ENCODE data around the gene SERPINB3. TPM values are rescaled to one million over a fixed set of nuclear protein-coding genes. Genes with fewer than 3 reads are reported as not detected.
"Not testable (repeated sequence)": the region's sequence is repeated elsewhere in the genome, so short reads cannot be mapped to it uniquely, and the experiment has no call there.

SERPINB3 gene
- total and polyA plus RNA-seq, 4 experiments from 2014 or later = not detected

DNA sequence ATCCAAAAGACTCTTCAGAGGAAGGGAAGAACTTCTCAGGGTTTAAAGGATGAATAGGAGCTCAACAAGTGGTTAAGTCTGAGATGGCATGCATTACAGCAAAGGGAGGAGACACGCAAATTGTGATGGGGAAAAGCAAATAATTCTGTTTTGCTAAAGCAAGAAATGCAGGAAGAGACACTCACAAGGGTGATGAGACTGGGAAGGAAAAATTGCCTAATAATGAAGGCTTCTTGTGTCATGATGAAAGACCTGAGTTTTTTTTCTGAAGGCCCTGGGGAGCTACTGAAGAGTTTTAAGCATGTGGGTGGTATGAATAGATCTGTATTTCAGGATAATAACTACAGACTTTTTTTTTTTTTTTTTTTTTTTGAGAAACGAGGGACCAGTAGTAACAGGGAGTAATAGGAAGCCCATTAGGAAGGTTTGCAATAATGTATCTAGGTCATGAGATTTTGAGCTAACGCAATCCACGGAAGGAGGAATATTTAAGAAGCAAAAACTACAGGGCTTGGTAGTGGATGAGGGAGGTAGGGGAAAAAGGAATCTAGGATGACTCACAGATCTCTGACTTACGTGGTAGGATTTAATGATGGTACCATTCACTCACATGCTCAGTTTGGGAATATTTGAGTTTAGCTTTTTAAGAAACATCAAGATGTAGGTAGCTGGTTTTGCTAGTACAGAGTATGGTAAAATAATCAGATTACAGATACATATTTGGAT lies 16.0 kb upstream of the SERPINB3 start:
- Histone ChIP-seq H3K27ac (ENCODE audit: low read depth, low read length) (no peak overlapping the region), H3K9me3 (ENCODE audit: control insufficient read depth in 1 of 2, low read length in 2 of 2) (no peaks in the 10 kb centered on the region), H3K4me1 (ENCODE audit: insufficient read depth, low read length) (no peaks in the 10 kb centered on the region), H3K4me3 (ENCODE audit: low read length in 2 of 2) (no peak overlapping the region), H3K27me3 (ENCODE audit: insufficient read depth, low read length) (no peaks in the 10 kb centered on the region), H3K36me3 (ENCODE audit: insufficient read depth, low read length) (no peaks in the 10 kb centered on the region)
- intact Hi-C loops (cut with micrococcal nuclease) = no loop called here
- Mint-ChIP-seq H3K4me3 (no peak overlapping the region), H3K27me3 (peaks cover 0 to 2% of the 10 kb centered on the region in 2 donors), H3K36me3 (no peaks in the 10 kb centered on the region), H3K9me3 (peaks cover 0 to 3% (median under 1%) of the 10 kb centered on the region in 8 donors), H3K27ac (no peak overlapping the region), H3K4me1 (no peaks in the 10 kb centered on the region)
- CTCF ChIA-PET (ENCODE audit: partially characterized antibody) = no interaction called here
- POLR2A ChIA-PET (ENCODE audit: partially characterized antibody) = no interaction called here
- no peak for DNase-seq

DNA sequence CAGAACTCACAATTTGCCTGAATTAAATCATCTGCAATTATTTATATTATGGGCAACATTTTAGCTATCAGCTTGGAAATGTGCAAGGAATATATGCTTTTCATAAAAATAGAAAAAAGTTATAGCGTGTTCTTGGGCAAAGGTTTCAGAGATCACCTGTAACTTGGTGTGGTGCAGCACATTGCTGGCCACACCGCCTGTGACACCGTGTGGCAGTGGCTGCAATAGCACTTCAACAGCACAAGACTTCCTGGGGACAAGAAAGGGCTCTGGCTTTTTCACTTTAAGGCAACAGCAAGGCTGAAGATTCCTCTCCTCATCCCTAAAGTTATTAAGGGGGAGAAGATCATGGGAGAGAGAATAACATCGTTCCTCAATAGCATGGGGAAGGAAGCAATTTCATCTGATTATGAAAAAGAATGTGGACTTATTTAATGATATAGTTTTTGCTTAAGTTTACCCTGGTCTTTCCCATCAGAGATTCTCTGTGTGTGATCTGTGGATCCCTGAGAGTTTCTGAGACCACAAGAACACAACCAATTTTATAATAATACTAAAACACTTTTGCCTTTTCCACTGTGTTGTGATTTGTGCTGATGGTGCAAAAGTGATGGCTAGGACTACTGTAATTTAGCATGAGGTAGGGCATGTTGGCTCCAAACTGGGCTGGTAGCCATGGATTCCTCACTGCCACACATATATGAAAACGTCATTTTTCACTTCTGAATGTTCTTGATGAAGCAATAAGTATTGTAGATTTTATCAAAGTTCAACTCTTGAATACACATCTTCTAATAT lies 15.0 kb upstream of the SERPINB3 start:
- Mint-ChIP-seq H3K4me1 (no peaks in the 10 kb centered on the region), H3K9me3 (peaks cover 0 to 3% (median under 1%) of the 10 kb centered on the region in 8 donors), H3K27me3 (peaks cover 0 to 2% of the 10 kb centered on the region in 2 donors), H3K4me3 (no peak overlapping the region), H3K36me3 (no peaks in the 10 kb centered on the region), H3K27ac (no peak overlapping the region)
- ChIA-PET POLR2A (ENCODE audit: partially characterized antibody) (no interaction called here), CTCF (ENCODE audit: partially characterized antibody) (no interaction called here)
- no peaks in the 10 kb centered on the region for H3K9me3 ChIP-seq (ENCODE audit: control insufficient read depth in 1 of 2, low read length in 2 of 2)
- H3K4me1 ChIP-seq (ENCODE audit: insufficient read depth, low read length) = no peaks in the 10 kb centered on the region
- DNase-seq = no peak
- H3K4me3 ChIP-seq (ENCODE audit: low read length in 2 of 2) = no peak overlapping the region
- no peaks in the 10 kb centered on the region for H3K27me3 ChIP-seq (ENCODE audit: insufficient read depth, low read length)
- intact Hi-C loops (cut with micrococcal nuclease) = no loop called here
- no peaks in the 10 kb centered on the region for H3K36me3 ChIP-seq (ENCODE audit: insufficient read depth, low read length)
- no peak overlapping the region for H3K27ac ChIP-seq (ENCODE audit: low read depth, low read length)

DNA sequence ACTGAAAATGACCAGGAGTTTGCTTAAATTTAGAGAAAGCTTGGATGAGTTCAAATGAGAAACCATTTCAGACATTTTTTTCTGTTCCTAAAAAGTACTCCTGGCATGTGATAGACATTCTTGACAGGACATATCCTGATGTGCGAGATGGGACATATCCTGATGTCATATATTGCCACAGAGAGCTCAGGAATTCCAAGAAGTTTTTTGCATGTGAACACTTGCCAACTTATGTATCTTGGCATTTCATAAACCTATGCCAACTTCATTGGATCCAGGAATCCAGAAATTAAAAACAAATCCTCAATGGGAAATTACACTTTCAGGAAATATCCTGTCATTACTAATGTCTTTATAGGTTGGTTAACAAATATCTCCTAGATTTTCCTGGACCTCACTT lies 2.9 kb upstream of the SERPINB3 start:
- H3K27ac Mint-ChIP-seq = no peak overlapping the region

DNA sequence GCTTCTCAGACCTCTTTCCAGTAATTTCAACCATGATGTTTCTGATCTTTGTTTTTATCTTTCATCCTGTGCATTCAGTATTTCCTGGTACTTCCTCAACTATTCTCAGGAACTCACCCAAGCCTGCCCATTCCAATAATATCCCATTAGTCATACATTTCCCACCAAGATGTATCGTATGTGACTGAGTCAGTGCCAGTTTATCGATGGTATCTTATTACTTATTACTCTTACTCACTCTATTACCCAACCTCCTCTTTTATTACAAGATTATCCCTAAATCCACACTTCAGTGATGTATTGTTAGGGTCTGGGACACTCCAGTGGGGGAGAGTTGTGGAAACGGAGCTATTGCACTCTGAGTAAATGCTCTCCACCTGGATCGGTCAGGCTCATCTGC lies 2.8 kb downstream of the SERPINB3 start:
- H3K4me3 ChIP-seq (ENCODE audit: low read length in 2 of 2); H3K4me3 Mint-ChIP-seq; H3K9me3 ChIP-seq (ENCODE audit: control insufficient read depth in 1 of 2, low read length in 2 of 2); H3K4me1 ChIP-seq (ENCODE audit: insufficient read depth, low read length); H3K27ac Mint-ChIP-seq; H3K36me3 ChIP-seq (ENCODE audit: insufficient read depth, low read length); intact Hi-C loops (cut with micrococcal nuclease); H3K27me3 Mint-ChIP-seq; H3K9me3 Mint-ChIP-seq; DNase-seq; CTCF ChIA-PET (ENCODE audit: partially characterized antibody); H3K27ac ChIP-seq (ENCODE audit: low read depth, low read length); H3K27me3 ChIP-seq (ENCODE audit: insufficient read depth, low read length); H3K4me1 Mint-ChIP-seq; POLR2A ChIA-PET (ENCODE audit: partially characterized antibody); H3K36me3 Mint-ChIP-seq: not testable (repeated sequence)

More for the DNA sequence above, 2.9 kb upstream of the SERPINB3 start:
- H3K4me3 Mint-ChIP-seq = no peak overlapping the region
- DNase-seq = no peak
- peaks cover 0 to 14% (median 4%) of the 10 kb centered on the region in 8 donors for H3K9me3 Mint-ChIP-seq
- no peak overlapping the region for H3K27ac ChIP-seq (ENCODE audit: low read depth, low read length)
- no peaks in the 10 kb centered on the region for H3K9me3 ChIP-seq (ENCODE audit: control insufficient read depth in 1 of 2, low read length in 2 of 2)
- H3K4me1 ChIP-seq (ENCODE audit: insufficient read depth, low read length) = no peaks in the 10 kb centered on the region
- H3K4me3 ChIP-seq (ENCODE audit: low read length in 2 of 2) = no peak overlapping the region
- no peaks in the 10 kb centered on the region for H3K27me3 ChIP-seq (ENCODE audit: insufficient read depth, low read length)
- H3K36me3 ChIP-seq (ENCODE audit: insufficient read depth, low read length) = no peaks in the 10 kb centered on the region
- intact Hi-C loops (cut with micrococcal nuclease) = no loop called here
- POLR2A ChIA-PET (ENCODE audit: partially characterized antibody) = no interaction called here
- no peaks in the 10 kb centered on the region for H3K36me3 Mint-ChIP-seq
- H3K27me3 Mint-ChIP-seq = peaks cover 0 to 2% of the 10 kb centered on the region in 2 donors
- no peaks in the 10 kb centered on the region for H3K4me1 Mint-ChIP-seq
- CTCF ChIA-PET (ENCODE audit: partially characterized antibody) = no interaction called here

DNA sequence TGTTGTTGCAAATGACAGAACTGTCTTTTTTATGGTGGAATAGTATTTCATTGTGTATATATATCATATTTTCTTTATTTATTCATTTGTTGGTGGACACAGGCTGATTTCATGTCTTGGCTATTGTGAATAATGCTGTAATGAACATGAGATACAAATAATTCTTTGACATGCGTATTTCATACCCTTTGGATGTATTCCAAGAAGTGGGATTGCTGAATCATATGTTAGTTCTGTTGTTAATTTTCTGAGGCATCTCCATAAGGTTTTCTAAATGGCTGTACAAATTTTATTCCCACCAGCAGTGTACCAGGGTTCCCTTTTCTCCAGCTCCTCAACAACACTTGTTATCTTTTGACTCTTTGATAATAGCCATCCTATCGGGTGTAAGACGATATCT lies 11.4 kb downstream of the SERPINB3 start:
- H3K9me3 Mint-ChIP-seq = not testable (repeated sequence)

DNA sequence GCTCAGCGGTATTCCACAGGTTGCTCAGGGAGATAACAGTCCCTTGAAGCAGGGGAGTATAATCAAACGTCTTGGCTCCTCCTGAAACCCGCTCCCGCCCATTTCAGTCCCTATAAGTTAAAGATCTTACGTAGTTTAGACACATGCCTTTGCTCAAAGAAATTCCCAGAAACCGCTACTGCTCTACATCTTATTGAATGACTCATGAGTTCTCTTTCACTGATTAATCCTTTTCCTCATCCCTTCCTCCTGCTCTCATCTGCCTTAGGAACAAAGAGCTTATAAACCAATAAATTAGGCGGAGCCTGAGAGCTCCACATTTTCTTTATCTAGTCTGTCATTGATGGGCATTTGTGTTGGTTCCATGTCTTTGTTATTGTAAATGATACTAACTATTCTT lies 13.5 kb downstream of the SERPINB3 start:
- Mint-ChIP-seq H3K27ac (no peak overlapping the region), H3K4me1 (no peaks in the 10 kb centered on the region), H3K36me3 (no peaks in the 10 kb centered on the region), H3K9me3 (no peaks in the 10 kb centered on the region), H3K27me3 (peaks cover 0 to 4% of the 10 kb centered on the region in 2 donors), H3K4me3 (no peak overlapping the region)
- Histone ChIP-seq H3K9me3 (ENCODE audit: control insufficient read depth in 1 of 2, low read length in 2 of 2) (no peaks in the 10 kb centered on the region), H3K27ac (ENCODE audit: low read depth, low read length) (no peak overlapping the region), H3K27me3 (ENCODE audit: insufficient read depth, low read length) (no peaks in the 10 kb centered on the region), H3K4me3 (ENCODE audit: low read length in 2 of 2) (no peak overlapping the region), H3K36me3 (ENCODE audit: insufficient read depth, low read length) (no peaks in the 10 kb centered on the region), H3K4me1 (ENCODE audit: insufficient read depth, low read length) (no peaks in the 10 kb centered on the region)
- ChIA-PET POLR2A (ENCODE audit: partially characterized antibody) (no interaction called here), CTCF (ENCODE audit: partially characterized antibody) (no interaction called here)
- peak in 1 of 5 donors; percentile 7 for DNase-seq
- intact Hi-C loops (cut with micrococcal nuclease) = no loop called here

More for the DNA sequence above, 11.4 kb downstream of the SERPINB3 start:
- H3K27ac ChIP-seq (ENCODE audit: low read depth, low read length); H3K4me3 ChIP-seq (ENCODE audit: low read length in 2 of 2); H3K27me3 Mint-ChIP-seq; H3K9me3 ChIP-seq (ENCODE audit: control insufficient read depth in 1 of 2, low read length in 2 of 2); CTCF ChIA-PET (ENCODE audit: partially characterized antibody); H3K4me1 Mint-ChIP-seq; DNase-seq; H3K36me3 ChIP-seq (ENCODE audit: insufficient read depth, low read length); POLR2A ChIA-PET (ENCODE audit: partially characterized antibody); H3K4me3 Mint-ChIP-seq; H3K4me1 ChIP-seq (ENCODE audit: insufficient read depth, low read length); H3K36me3 Mint-ChIP-seq; H3K27ac Mint-ChIP-seq; H3K27me3 ChIP-seq (ENCODE audit: insufficient read depth, low read length); intact Hi-C loops (cut with micrococcal nuclease): not testable (repeated sequence)

DNA sequence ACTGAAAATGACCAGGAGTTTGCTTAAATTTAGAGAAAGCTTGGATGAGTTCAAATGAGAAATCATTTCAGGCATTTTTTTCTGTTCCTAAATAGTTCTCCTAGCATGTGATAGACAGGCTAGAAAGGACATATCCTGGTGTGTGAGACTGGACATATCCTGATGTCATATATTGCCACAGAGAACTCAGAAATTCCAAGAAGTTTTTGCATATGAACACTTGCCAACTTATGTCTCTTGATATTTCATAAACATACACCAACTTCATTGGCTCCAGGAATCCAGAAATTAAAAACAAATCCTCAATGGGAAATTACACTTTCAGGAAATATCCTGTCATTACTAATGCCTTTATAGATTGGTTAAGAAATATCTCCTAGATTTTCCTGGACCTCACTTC lies 14.8 kb downstream of the SERPINB3 start:
- DNase-seq = no peak
- Mint-ChIP-seq H3K27me3 (peaks cover 0 to 4% of the 10 kb centered on the region in 2 donors), H3K27ac (no peak overlapping the region), H3K4me1 (no peaks in the 10 kb centered on the region), H3K9me3 (no peaks in the 10 kb centered on the region), H3K36me3 (no peaks in the 10 kb centered on the region), H3K4me3 (no peak overlapping the region)
- ChIA-PET POLR2A (ENCODE audit: partially characterized antibody) (no interaction called here), CTCF (ENCODE audit: partially characterized antibody) (no interaction called here)
- Histone ChIP-seq H3K4me3 (ENCODE audit: low read length in 2 of 2) (no peak overlapping the region), H3K27me3 (ENCODE audit: insufficient read depth, low read length) (no peaks in the 10 kb centered on the region), H3K27ac (ENCODE audit: low read depth, low read length) (no peak overlapping the region), H3K4me1 (ENCODE audit: insufficient read depth, low read length) (no peaks in the 10 kb centered on the region), H3K36me3 (ENCODE audit: insufficient read depth, low read length) (no peaks in the 10 kb centered on the region), H3K9me3 (ENCODE audit: control insufficient read depth in 1 of 2, low read length in 2 of 2) (no peaks in the 10 kb centered on the region)
- intact Hi-C loops (cut with micrococcal nuclease) = no loop called here
